AG04449 (cell line): ENCODE results near the gene CRACDL.

Experiments
- CTCF ChIA-PET: fragments of 350-600 bp; formaldehyde crosslinking; extraction: SDS; loops from one replicate; lab custom pipeline; 2021; ENCODE audit warnings: antibody characterized with exemption; lab: Yijun Ruan, JAX
- POLR2A ChIA-PET: fragments of 400-600, 350-600 bp; formaldehyde crosslinking; extraction: SDS; loops from one replicate; lab custom pipeline; 2020; ENCODE audit warnings: antibody characterized with exemption, inconsistent platforms; lab: Yijun Ruan, JAX
- DNase-seq: peaks from one replicate; pipeline ENCODE4 v3.0.0-alpha.2; 2010; ENCODE audit warnings: low read depth, low spot score
- H3K4me3 ChIP-seq: 2 replicates; pipeline ENCODE4 v1.5.1; 2011; ENCODE audit warnings: low read depth, mild to moderate bottlenecking, control low read depth, low read length
- CTCF ChIP-seq: IDR thresholded peaks from one replicate; pipeline ENCODE4 v1.5.1; 2011; ENCODE audit warnings: mild to moderate bottlenecking, moderate library complexity, low read length, control low read depth, inconsistent platforms; ENCODE audit not compliant: insufficient read depth; ENCODE audit errors: missing control alignments

The CRACDL gene

GRCh38 chr2:98829581-98830270 lies 106.3 kb downstream of the CRACDL start:
- ChIA-PET CTCF (interaction anchor here (1.1 to 1.5 kb wide), 2 partner anchors 8 to 12 kb away, joined by 3 to 4 read pairs; no protein-coding TSS in a partner anchor), POLR2A (no interaction called here)
- no peak for TF ChIP-seq CTCF
- no peak for DNase-seq
- no peak overlapping the region for H3K4me3 ChIP-seq

- H3K4me3 ChIP-seq = no peak overlapping the region
- CTCF ChIA-PET = interaction anchor here (1.1 to 1.5 kb wide), 2 partner anchors 9 to 11 kb away, joined by 3 to 4 read pairs; no protein-coding TSS in a partner anchor
- DNase-seq = no peak
- POLR2A ChIA-PET = no interaction called here
- TF ChIP-seq CTCF = no peak
Observed at GRCh38 chr2:98828793-98829371, 107.1 kb downstream of the CRACDL start.

GRCh38 chr2:98828369-98828744 lies 107.7 kb downstream of the CRACDL start:
- CTCF ChIA-PET = interaction anchor here (1.1 to 1.5 kb wide), 2 partner anchors 10 to 11 kb away, joined by 3 to 4 read pairs; no protein-coding TSS in a partner anchor
- POLR2A ChIA-PET = no interaction called here
- TF ChIP-seq CTCF = no peak
- no peak overlapping the region for H3K4me3 ChIP-seq
- no peak for DNase-seq

GRCh38 chr2:98827625-98828368 lies 108.2 kb downstream of the CRACDL start:
- no peak for TF ChIP-seq CTCF
- ChIA-PET POLR2A (no interaction called here), CTCF (interaction anchor here (1.5 kb wide), 1 partner anchor 10 kb away, joined by 4 read pairs; no protein-coding TSS in a partner anchor)
- no peak overlapping the region for H3K4me3 ChIP-seq
- no peak for DNase-seq

- no peak for TF ChIP-seq CTCF
- ChIA-PET POLR2A (no interaction called here), CTCF (no interaction called here)
- no peak for DNase-seq
- no peak overlapping the region for H3K4me3 ChIP-seq
Observed at GRCh38 chr2:98826856-98827255, 109.2 kb downstream of the CRACDL start.

GRCh38 chr2:98825858-98826257 lies 110.2 kb downstream of the CRACDL start:
- DNase-seq = no peak
- no peak for TF ChIP-seq CTCF
- ChIA-PET CTCF (no interaction called here), POLR2A (no interaction called here)
- no peak overlapping the region for H3K4me3 ChIP-seq
